Measurements from ENCODE around the gene ZNF780A. TPM values are rescaled to one million over a fixed set of nuclear protein-coding genes. Genes with fewer than 3 reads are reported as not detected.

ZNF780A gene
- total RNA-seq, 2 donors from 2014 or later, result 2.4 to 4.1 TPM

DNA sequence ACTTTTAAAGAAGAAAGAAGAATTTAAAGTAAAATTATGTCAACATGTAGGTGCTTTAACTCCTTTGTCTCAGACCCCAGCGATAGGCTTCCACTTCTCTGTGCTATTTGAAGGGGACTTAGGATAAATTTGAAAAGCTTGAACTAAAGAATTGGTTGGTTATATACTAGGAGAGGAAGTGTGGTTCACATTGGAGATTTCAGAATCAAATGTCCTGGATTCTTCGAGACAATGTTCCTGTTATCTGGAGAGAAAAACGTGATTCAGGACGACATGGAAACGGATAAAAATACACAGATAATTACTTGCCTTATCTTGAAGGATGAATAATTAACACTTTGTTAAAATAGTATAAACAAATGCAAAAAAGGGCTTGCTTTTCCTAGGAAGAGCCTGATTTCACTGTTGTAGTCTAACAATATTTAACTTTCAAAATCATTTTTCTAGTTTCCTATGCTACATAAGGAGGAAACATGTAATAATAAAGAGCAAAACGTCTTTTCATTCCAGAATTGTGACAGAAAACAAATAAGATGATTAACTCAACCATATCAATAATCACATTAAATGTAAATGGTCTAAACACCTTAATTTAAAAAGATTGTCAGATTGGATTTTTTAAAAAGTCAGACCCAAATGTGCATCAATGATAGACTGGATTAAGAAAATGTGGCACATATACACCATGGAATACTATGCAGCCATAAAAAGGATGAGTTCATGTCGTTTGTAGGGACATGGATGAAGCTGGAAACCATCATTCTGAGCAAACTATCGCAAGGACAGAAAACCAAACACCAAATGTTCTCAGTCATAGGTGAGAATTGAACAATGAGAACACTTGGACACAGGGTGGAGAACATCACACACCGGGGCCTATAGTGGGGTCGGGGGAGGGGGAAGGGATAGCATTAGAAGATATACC is 724 bp upstream of the ZNF780A start:
- Histone ChIP-seq H3K4me3 (peak overlapping the region; percentile 76 to 82), H3K9me3 (no peaks in the 10 kb centered on the region), H3K27me3 (no peaks in the 10 kb centered on the region), H3K27ac (peak overlapping the region; percentile 91 to 94), H3K36me3 (no peaks in the 10 kb centered on the region), H3K4me1 (peaks cover 0 to 17% of the 10 kb centered on the region in 2 donors)
- no peak for TF ChIP-seq CTCF (IDR thresholded peaks at IDR 0.05)
- DNase-seq (ENCODE audit: low spot score), result no peak

DNA sequence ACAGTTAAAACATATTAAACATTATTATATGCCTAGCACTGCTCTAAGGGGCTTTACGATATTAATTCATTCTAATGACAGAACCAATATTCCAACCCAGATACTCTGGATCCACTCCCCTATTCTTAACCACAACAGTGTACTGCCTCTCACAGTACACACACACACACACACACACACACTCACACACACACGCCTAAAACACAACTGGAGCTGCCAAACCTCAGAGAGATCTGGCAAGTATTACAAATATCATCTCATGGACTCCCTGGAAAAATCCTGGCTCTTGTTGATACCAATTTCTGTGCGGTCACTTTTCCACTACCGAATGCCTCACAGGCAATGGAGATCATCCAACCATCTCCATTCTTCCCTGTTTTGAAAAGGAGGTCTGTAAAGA is 1.3 kb downstream of the ZNF780A start:
- Histone ChIP-seq H3K9me3 (no peaks in the 10 kb centered on the region), H3K27me3 (no peaks in the 10 kb centered on the region), H3K27ac (peak overlapping the region; percentile 91 to 94), H3K4me1 (peaks cover 0 to 17% of the 10 kb centered on the region in 2 donors), H3K36me3 (no peaks in the 10 kb centered on the region), H3K4me3 (peak overlapping the region; percentile 76 to 82)
- TF ChIP-seq CTCF (IDR thresholded peaks at IDR 0.05), result no peak
- no peak for DNase-seq (ENCODE audit: low spot score)

- TF ChIP-seq CTCF (IDR thresholded peaks at IDR 0.05), result no peak
- H3K4me1 ChIP-seq, result peaks cover 0 to 17% of the 10 kb centered on the region in 2 donors
- DNase-seq (ENCODE audit: low spot score), result no peak
- no peaks in the 10 kb centered on the region for H3K27me3 ChIP-seq
- H3K27ac ChIP-seq, result no peak overlapping the region
- peaks cover 8% of the 10 kb centered on the region for H3K36me3 ChIP-seq
- H3K4me3 ChIP-seq, result no peak overlapping the region
- no peaks in the 10 kb centered on the region for H3K9me3 ChIP-seq
Measured at GRCh38 chr19:40088299-40089047, 2.3 kb downstream of the ZNF780A start.

GRCh38 chr19:40084948-40085347 is 5.8 kb downstream of the ZNF780A start:
- Histone ChIP-seq H3K4me3 (no peak overlapping the region), H3K27me3 (no peaks in the 10 kb centered on the region), H3K36me3 (peaks cover 40% of the 10 kb centered on the region), H3K9me3 (peaks cover 0 to 6% of the 10 kb centered on the region in 2 donors), H3K27ac (no peak overlapping the region), H3K4me1 (peaks cover 0 to 7% of the 10 kb centered on the region in 2 donors)
- no peak for TF ChIP-seq CTCF (IDR thresholded peaks at IDR 0.05)
- no peak for DNase-seq (ENCODE audit: low spot score)

- Histone ChIP-seq H3K27ac (no peak overlapping the region), H3K27me3 (no peaks in the 10 kb centered on the region), H3K36me3 (peaks cover 69% of the 10 kb centered on the region), H3K4me3 (no peak overlapping the region), H3K4me1 (no peaks in the 10 kb centered on the region), H3K9me3 (peaks cover 0 to 24% of the 10 kb centered on the region in 2 donors)
- no peak for TF ChIP-seq CTCF (IDR thresholded peaks at IDR 0.05)
- DNase-seq (ENCODE audit: low spot score), result no peak
Measured at GRCh38 chr19:40081411-40081810, 9.3 kb downstream of the ZNF780A start.
